Mononuclear cell (primary cell): ENCODE data around the gene RAB28. TPM values are rescaled to one million over a fixed set of nuclear protein-coding genes. Genes with fewer than 3 reads are reported as not detected.

ENCODE experiments used
- H3K27me3 ChIP-seq: 2 replicates; pipeline ENCODE4 v1.6.0; 2011; ENCODE audit warnings: low read length, control low read depth; ENCODE audit not compliant: insufficient read depth
- H3K4me1 ChIP-seq: 2 replicates; pipeline ENCODE4 v1.5.1; 2011; ENCODE audit warnings: mild to moderate bottlenecking, low read length, control low read depth; ENCODE audit not compliant: insufficient read depth
- H3K4me3 ChIP-seq: 2 replicates; pipeline ENCODE4 v1.5.1; 2011; ENCODE audit warnings: mild to moderate bottlenecking, low read length, moderate library complexity
- H3K9me3 ChIP-seq: 2 replicates; pipeline ENCODE4 v1.5.1; 2011; ENCODE audit warnings: low read depth, mild to moderate bottlenecking, control low read depth, low read length
- total RNA-seq: library from RNA; depleted of rRNA; stranded (reverse); fragments of >200 nt; gene quantifications from one replicate; pipeline ENCODE4 v1.2.3, GENCODE V29; 2012

RAB28 gene
- total RNA-seq, result 5.6 TPM

- no peaks in the 10 kb centered on the region for H3K9me3 ChIP-seq
- peaks cover 21% of the 10 kb centered on the region for H3K27me3 ChIP-seq
- H3K4me1 ChIP-seq, result peaks cover 17% of the 10 kb centered on the region
- H3K4me3 ChIP-seq, result peak within 1 kb of the TSS; percentile 62
Observed at GRCh38 chr4:13484122-13484748, at the start of gene RAB28. RAB28 (minus strand) TSS chr4:13484340.

GRCh38 chr4:13531625-13531998 lies 47.5 kb upstream of the RAB28 start:
- Histone ChIP-seq H3K4me1 (peaks cover 43% of the 10 kb centered on the region), H3K9me3 (no peaks in the 10 kb centered on the region), H3K27me3 (peaks cover 97% of the 10 kb centered on the region), H3K4me3 (no peak overlapping the region)

- Histone ChIP-seq H3K9me3 (no peaks in the 10 kb centered on the region), H3K27me3 (peaks cover 97% of the 10 kb centered on the region), H3K4me3 (no peak overlapping the region), H3K4me1 (peaks cover 43% of the 10 kb centered on the region)
Observed at GRCh38 chr4:13530823-13531624, 46.9 kb upstream of the RAB28 start.

DNA sequence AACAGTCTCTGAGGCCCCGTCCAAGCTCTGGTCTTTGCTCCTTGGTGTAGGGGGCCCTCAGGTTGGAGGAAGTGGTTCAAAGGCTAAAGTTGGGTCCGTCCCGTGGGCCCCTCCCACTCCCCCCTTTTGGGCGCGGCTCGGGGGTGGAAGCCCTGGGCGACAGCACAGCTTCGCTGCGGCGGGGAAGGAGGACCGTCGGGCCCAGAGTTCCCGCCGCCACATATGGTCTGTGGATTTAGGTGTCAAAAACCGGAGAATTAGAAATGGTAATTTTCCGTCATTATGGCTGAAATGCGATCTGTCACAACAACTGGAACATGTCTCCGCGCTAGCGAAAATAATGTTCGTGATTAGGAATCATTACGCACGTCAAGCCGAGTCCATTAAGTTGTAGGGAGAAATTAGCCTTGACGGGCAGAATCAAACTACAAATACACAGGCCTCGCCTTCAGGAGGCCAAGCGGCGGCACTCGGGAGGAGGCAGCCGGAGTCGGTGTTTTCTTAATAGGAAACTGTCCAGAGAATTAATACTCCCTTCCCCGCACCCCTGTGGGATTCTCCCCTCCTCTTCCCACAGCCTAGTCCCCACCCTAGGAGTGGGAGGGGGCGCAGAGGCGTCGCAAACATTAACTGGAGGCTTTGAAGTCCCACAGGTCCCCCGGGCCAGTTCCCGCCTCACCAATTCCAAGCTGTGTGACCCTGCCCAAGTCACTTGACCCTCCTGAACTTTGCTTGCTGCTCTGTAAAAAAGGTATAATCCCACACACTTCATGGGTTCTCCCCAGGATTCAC lies 45.2 kb upstream of the RAB28 start:
- H3K4me3 ChIP-seq, result no peak overlapping the region
- no peaks in the 10 kb centered on the region for H3K9me3 ChIP-seq
- peaks cover 43% of the 10 kb centered on the region for H3K4me1 ChIP-seq
- peaks cover 97% of the 10 kb centered on the region for H3K27me3 ChIP-seq

- Histone ChIP-seq H3K4me3 (no peak overlapping the region), H3K27me3 (peaks cover 97% of the 10 kb centered on the region), H3K9me3 (no peaks in the 10 kb centered on the region), H3K4me1 (peaks cover 43% of the 10 kb centered on the region)
Observed at GRCh38 chr4:13528821-13529127, 44.6 kb upstream of the RAB28 start.

DNA sequence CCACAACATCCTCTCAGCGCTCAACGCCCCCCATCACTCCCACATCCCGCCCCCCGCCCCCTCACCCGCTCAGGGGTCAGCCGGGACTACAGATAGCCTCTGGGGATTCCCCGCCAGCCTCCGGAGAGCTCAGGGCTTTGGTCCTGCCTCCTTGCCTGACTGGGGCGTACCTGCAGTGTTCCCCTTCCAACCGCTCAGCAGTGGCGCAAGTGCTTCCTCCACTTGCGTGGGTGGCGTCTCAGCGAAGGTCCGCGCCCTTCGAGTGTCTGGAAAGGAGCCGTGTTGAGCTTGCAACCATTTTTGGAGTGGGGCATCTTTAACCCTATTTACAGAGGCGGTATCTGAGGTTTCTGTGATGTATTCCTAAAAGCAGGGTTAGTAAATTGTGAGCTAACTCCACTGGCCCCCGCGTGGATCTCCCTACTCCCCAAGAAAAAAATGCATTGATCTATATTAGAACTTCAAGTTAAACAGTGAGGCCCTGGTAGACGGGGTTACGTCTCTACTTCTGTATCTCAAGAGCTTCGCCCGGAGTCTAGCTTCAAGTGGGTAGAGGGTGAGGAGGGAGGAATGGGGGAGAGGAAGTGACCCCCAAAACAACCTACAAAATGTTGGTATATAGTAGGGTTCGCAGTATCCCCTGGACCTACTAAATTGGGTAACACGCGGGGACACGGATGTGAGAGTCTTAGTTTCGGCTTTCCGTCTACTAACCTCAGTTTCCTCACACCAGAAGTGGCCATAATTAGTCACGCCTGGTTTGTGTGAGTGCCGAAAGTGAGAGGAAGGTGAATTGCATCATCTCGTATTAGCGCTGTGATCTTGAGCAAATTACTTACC lies 44.1 kb upstream of the RAB28 start:
- Histone ChIP-seq H3K27me3 (peaks cover 97% of the 10 kb centered on the region), H3K4me3 (no peak overlapping the region), H3K9me3 (no peaks in the 10 kb centered on the region)

DNA sequence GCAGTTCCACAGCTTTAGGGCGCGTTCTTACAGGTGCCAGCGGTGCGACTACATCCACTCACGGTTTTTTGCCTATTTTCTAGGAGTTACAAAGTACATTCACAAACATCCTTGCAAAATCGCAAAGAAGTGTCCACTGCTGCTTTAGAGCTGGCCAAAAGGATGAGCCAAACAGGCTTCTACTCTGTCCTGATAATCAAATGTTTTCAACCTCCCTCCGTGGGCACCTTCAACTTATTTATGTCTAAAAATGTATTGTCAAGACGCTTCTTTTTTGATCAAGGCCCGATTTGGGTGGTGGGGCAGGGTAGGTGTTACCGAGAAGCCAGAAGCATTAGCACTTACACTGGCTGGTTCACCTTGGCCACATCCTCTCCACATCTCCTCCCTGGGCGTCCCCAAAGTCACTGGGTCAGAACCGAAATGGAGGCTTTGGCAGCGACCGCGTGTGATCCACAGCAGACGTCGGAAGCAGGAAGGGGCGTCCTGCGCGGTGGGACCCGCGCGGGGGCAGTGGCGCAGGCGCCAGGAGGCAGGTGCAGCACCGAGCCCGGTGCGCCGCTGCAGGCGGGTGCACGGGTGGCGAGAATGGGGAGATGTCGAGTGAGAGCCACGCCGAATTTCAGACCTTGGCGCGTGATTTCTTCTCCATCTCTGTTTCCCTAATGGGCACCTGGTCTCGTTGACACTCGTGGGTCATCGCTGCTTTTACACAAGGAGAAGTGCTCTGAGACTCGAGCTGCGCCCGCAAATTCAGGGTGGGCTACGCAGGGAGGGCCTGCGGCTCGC lies 43.2 kb upstream of the RAB28 start:
- Histone ChIP-seq H3K4me1 (peaks cover 47% of the 10 kb centered on the region), H3K4me3 (no peak overlapping the region), H3K27me3 (peaks cover 97% of the 10 kb centered on the region), H3K9me3 (no peaks in the 10 kb centered on the region)

More for the DNA sequence above, 44.1 kb upstream of the RAB28 start:
- H3K4me1 ChIP-seq, result peaks cover 43% of the 10 kb centered on the region

DNA sequence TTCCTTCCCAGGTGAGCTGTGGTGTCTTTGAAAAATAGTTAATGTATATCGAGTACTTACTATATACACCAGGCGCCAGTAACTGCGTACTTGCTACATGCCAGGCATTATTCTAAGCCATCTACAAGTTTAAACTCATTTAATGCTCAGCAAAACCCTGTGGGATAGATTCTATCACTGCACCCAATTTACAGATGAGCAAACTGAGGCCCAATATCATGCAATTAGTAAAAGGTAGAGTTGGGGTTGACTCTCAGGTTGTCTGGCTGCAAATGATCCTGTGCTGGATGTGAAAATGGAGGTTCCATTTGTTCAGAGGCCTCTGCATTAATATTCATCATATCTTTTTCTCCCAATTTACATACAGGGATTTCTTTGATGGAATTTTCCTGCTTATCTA lies 42.5 kb upstream of the RAB28 start:
- peaks cover 46% of the 10 kb centered on the region for H3K4me1 ChIP-seq
- no peaks in the 10 kb centered on the region for H3K9me3 ChIP-seq
- H3K4me3 ChIP-seq, result no peak overlapping the region
- H3K27me3 ChIP-seq, result peaks cover 97% of the 10 kb centered on the region

- no peaks in the 10 kb centered on the region for H3K9me3 ChIP-seq
- no peak overlapping the region for H3K4me3 ChIP-seq
- peaks cover 97% of the 10 kb centered on the region for H3K27me3 ChIP-seq
- H3K4me1 ChIP-seq, result peaks cover 37% of the 10 kb centered on the region
Observed at GRCh38 chr4:13525606-13526281, 41.6 kb upstream of the RAB28 start.

DNA sequence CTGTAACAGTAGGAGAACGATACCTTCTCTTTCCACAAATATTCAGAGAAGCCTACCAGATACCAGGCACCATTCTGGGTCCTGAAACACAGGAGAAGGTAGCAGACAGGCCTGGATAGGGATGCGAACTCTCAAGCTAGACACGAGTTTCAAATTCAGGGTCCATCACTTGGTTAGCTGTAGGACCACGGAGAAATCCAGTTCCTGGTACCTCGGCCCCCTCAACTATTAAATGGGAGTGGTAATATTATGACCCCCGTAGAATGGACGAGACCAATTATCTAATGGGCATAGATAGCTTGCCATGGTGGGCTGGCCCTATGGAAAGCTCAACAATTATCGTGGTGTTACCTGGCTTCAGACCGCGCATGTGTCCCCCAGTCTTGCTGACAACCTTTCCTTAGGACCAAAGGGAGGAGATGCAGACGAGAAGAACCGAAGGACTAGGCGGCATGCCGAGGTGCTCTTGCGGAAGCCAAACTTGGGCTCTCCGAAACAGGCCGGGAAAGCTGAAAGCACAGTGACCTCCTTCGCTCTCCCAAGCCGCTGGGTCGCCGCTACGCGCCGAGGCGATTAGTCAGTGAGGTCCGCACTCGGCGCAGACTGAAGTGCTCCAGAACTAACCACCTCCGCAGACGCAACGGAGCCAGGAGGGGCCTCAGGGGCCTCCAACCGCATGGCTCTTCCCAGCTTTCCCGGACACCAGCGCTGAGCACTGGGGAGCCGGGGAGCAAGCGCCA lies 40.5 kb upstream of the RAB28 start:
- peaks cover 29% of the 10 kb centered on the region for H3K4me1 ChIP-seq
- peaks cover 97% of the 10 kb centered on the region for H3K27me3 ChIP-seq
- no peak overlapping the region for H3K4me3 ChIP-seq
- no peaks in the 10 kb centered on the region for H3K9me3 ChIP-seq

- Histone ChIP-seq H3K4me3 (no peak overlapping the region), H3K27me3 (peaks cover 97% of the 10 kb centered on the region), H3K4me1 (peaks cover 21% of the 10 kb centered on the region), H3K9me3 (no peaks in the 10 kb centered on the region)
Observed at GRCh38 chr4:13523591-13524503, 39.7 kb upstream of the RAB28 start.

DNA sequence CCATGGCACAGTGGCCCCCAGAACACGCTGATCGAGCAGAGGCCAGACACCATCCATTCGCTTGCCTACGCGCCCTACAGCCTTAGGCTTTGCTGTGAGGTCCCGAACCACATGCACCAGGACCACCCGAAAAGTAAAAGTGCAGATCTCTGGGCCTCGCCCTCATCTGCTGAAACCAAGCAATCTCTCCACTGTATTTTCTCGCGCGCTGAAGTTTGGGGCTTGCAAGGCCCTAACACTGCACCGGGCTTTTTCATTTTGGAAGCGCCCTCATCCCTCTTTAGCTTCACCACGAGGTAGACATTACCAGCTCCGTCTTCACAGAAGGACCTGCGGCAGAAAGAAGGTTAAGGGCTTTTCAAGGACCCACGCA lies 39.0 kb upstream of the RAB28 start:
- Histone ChIP-seq H3K4me1 (peaks cover 13% of the 10 kb centered on the region), H3K27me3 (peaks cover 97% of the 10 kb centered on the region), H3K4me3 (no peak overlapping the region), H3K9me3 (no peaks in the 10 kb centered on the region)
